HG03442 (cell line): ENCODE results near the gene IFNA4.
A peak's percentile ranks its signal among the peaks of the same experiment; 100 is the strongest.
"Not testable (repeated sequence)": the region's sequence is repeated elsewhere in the genome, so short reads cannot be mapped to it uniquely, and the experiment has no call there.

Source experiments
- ATAC-seq: cut with Tn5 transposase; IDR thresholded peaks from one replicate; pipeline ENCODE4 v1.9.1; 2021; ENCODE audit warnings: mild to moderate bottlenecking, moderate library complexity; ENCODE audit not compliant: unreplicated experiment

The IFNA4 gene

DNA sequence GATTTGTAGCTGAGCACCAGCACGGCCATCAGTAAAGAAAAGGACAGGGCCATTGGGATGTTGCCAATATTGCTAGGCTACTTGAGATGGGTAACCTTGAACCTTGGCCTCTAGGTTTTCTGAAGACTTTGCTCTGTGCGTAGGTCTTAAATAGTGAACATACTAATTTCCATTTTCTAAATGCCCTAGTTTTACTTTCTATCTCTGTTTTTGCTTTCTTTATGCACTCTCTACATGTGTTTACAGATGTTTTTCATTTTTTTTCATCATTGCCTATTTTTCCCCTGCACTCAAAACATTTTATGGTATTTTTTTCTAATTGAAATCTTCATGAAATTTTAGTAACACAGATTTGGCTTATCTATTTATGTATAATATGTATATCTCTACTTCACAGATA, 20.8 kb downstream of the IFNA4 start, which contains the start of gene IFNA21:
Gene IFNA21 (minus strand): TSS at position 101 of the 400 bp plus-strand sequence. CDS start 48 bp downstream, at position 53.
- ATAC-seq = not testable (repeated sequence)

DNA sequence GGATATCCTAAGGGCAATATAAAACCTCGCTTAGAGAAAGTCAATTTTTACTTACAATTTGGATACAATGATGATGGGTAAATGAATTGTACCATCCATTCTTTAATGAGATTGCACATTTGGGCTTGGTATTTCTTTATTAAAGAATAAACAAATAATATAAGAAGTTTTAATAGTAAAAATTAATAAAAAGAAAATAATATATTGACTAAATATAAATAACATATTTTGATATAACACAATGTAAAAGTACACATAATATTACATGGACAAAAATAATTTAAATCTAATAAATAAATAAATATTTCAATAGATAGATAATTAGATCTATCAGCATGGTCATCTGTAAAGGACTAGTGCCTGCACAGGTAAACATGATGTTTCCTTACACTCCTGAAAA, 21.9 kb downstream of the IFNA4 start:
- ATAC-seq = no peak

DNA sequence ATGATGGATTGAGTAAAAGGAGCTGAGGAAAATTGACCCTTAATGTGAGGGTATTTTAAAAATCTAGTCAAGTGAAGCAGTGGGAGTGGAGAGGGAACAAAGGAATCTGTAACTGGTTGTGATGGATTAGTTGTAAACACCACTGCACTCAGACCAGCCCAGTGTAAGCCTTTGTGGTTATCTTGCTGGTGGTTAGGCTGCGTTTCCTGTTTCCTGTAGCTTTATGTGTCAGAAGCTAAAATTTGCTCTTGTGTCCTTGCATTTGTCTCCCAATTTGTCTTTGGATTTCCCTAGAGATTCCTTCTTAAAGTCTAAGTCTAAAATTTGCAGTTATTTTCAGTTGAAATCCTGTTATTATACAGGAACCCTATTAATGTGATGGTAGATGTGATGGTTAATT, 27.2 kb downstream of the IFNA4 start:
- ATAC-seq = peak; percentile 92

DNA sequence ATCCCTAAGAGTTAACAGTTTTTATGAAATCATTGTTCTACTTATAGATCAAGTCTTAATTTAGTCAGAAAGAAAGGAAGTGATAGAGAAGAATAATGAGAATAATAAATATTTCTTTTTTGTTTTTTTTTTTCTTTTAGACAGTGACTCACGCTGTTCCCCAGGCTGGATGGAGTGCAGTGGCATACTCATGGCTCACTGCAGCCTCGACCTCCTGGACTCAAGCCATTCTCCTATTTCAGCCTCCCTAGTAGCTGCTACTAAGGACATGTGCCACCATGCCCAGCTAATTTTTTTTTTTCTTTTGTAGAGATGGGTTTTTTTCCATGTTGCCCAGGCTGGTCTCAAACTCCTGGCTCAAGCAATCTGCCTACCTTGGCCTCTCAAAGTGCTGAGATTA, 31.9 kb downstream of the IFNA4 start:
- no peak for ATAC-seq

DNA sequence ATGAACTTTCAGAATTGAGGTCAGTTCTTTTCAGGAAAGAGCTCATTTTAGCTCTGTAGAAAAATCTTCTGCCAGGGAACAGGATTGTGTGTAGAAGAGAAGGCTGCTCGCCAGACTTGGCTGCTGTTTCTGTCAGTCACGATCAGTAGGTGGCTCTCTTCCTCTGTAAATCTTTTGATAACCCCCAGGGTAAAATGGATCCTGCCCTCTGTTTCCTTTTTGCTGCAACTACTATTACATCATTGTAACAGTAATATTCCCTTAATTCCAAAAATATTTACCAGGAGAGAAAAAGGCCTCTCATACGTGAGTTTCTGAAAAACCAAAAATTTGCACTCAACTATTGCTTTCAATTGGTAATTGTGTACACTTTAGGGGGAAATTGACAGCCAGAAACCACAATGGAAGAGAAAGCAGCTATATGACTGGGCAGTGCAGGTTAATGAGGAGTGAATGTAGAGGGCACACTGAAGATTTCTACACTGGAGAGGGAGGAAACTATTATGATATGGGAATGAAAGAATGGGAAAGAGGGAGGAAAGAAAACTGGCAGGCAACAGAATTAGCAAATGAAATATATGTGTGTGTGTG, 33.3 kb downstream of the IFNA4 start:
- peak; percentile 85 for ATAC-seq

DNA sequence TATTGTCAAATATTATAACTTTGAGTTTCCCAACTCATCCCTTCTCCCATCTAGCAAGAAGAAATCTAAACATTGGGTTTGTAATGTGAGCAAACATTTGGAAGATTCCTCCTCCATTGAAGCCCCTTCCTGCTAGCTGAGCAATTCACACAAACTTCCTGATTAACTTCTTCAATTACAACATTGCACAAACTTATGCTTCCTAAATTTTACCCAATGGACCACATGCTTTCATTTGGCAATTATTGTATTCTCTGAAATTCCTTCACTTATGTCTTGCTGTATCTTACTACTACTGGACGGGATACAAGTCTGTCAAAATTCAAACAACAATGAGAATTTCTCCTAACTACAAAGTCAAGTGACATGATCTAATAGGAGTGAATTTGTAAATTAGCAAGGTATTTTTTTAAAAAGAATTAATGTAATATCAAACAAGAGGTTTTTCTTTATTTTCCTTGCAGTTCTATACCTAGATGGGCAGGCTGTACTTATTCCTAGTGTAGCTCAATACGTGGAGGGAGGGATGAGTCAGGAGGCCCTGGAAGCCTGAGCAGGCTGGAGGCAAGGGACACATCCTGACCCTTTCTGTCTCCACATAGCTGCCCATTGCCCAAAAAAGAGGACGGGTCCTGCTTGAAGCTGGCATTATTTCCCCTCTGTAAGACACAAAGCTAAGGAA, 33.9 kb downstream of the IFNA4 start:
- ATAC-seq = peak; percentile 25

DNA sequence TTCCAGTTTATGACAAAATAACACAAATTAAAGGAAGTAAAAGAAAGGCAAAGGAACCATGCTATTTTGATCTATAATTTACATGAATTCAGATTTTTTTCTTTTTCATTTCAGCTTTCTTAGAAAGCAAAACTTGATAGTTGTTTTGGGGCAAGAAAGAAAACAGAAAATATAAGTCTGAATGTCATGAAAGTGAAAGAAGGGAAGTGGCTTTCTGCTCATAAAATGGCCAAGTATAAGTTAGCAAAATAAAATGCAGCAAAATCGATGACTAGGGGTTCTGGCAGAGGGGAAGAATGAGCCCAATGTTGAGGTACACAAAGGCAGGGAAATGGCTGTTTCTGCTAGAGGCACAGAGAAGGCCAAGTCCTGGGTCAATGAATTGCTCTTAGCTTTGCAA, 42.8 kb downstream of the IFNA4 start:
- peak; percentile 57 for ATAC-seq

DNA sequence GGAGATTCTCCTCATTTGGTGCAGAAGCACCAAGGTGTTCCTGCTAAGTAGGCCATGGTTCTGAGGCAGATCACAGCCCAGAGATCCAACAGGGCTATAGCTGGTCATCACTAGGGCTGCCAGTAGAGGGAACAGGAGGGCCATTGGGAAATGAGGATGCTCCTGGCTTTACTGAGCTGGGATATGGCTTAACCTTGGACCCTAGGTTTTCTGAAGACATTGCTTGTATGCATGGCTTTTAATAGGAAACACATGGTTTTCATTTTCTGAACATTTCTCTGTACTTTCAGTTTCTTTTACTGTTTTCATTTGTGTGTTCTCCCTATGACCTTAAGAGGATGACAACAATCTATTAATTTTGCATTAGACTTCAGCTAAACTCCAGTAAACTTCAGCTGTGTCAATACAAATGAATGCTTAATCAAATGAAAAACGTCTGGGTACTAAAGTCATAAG, 45.9 kb downstream of the IFNA4 start, which contains the start of gene IFNW1:
Gene IFNW1 (minus strand): TSS at position 406 of the 456 bp plus-strand sequence. CDS start 262 bp downstream, at position 144.
- ATAC-seq = peak; percentile 62

DNA sequence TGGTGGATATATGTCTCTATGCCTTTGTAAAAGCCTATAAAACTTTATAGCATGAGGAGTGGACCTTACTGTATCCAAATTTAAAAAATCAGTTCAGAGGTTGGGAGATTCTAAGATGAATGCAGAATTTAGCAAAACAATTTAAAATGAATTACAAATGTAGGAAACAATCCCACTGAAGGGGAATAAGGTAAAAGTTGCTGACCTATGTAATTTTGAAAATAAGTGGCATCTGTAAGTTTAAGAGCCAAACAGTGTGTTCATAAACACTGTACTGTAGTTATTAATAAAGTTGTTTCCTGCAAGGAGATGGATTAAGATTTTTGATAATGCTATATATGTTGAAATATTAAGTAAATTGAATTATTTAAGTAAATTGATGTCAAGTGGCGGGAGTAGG, 50.4 kb downstream of the IFNA4 start:
- no peak for ATAC-seq
